ENCODE results near the gene PAM. TPM values are rescaled to one million over a fixed set of nuclear protein-coding genes. Genes with fewer than 3 reads are reported as not detected.
A peak's percentile ranks its signal among the peaks of the same experiment; 100 is the strongest.

PAM gene
- total RNA-seq, 4 donors from 2014 or later: 132 to 224 (median 184) TPM

- no peak for DNase-seq (ENCODE audit: low spot score in 2 of 2)
- 31 to 36% methylated on average over 2 of the region's 2 CpGs for WGBS, 2 donors
- Histone ChIP-seq H3K27ac (no peak overlapping the region), H3K36me3 (no peaks in the 10 kb centered on the region), H3K27me3 (no peaks in the 10 kb centered on the region), H3K4me1 (peaks cover 4 to 53% (median 12%) of the 10 kb centered on the region in 4 donors), H3K4me3 (no peak overlapping the region), H3K9me3 (no peaks in the 10 kb centered on the region)
- no peak for TF ChIP-seq POLR2A (IDR thresholded peaks at IDR 0.05)
- TF ChIP-seq CTCF (IDR thresholded peaks at IDR 0.05): no peak
- no peak for TF ChIP-seq EP300 (IDR thresholded peaks at IDR 0.05)
Measured at GRCh38 chr5:102760815-102761214, 5.7 kb downstream of the PAM start.

- DNase-seq (ENCODE audit: low spot score in 2 of 2): no peak
- Histone ChIP-seq H3K36me3 (no peaks in the 10 kb centered on the region), H3K27ac (peak overlapping the region in 2 of 4 donors; percentile 63 to 66), H3K4me3 (no peak overlapping the region), H3K4me1 (peaks cover 0 to 43% (median 9%) of the 10 kb centered on the region in 4 donors), H3K9me3 (no peaks in the 10 kb centered on the region), H3K27me3 (no peaks in the 10 kb centered on the region)
- TF ChIP-seq EP300 (IDR thresholded peaks at IDR 0.05): peak in 1 of 2 donors; percentile 5
- no peak for TF ChIP-seq POLR2A (IDR thresholded peaks at IDR 0.05)
- no peak for TF ChIP-seq CTCF (IDR thresholded peaks at IDR 0.05)
Measured at GRCh38 chr5:102762095-102762534, 7.0 kb downstream of the PAM start.

GRCh38 chr5:102762562-102763227, 7.6 kb downstream of the PAM start:
- no peaks in the 10 kb centered on the region for H3K27me3 ChIP-seq
- no peaks in the 10 kb centered on the region for H3K36me3 ChIP-seq
- peak overlapping the region in 2 of 4 donors; percentile 33 to 66 for H3K27ac ChIP-seq
- WGBS, 2 donors: 70 to 76% methylated on average over 4 of the region's 4 CpGs
- no peaks in the 10 kb centered on the region for H3K9me3 ChIP-seq
- H3K4me3 ChIP-seq: no peak overlapping the region
- TF ChIP-seq CTCF (IDR thresholded peaks at IDR 0.05) (no peak), EP300 (IDR thresholded peaks at IDR 0.05) (no peak), POLR2A (IDR thresholded peaks at IDR 0.05) (no peak)
- DNase-seq (ENCODE audit: low spot score in 2 of 2): no peak
- peaks cover 0 to 40% (median 9%) of the 10 kb centered on the region in 4 donors for H3K4me1 ChIP-seq

GRCh38 chr5:102763734-102764133, 8.6 kb downstream of the PAM start:
- DNase-seq (ENCODE audit: low spot score in 2 of 2): no peak
- H3K4me1 ChIP-seq: peaks cover 0 to 40% (median 9%) of the 10 kb centered on the region in 4 donors
- WGBS, 2 donors: 94 to 95% methylated on average over 5 of the region's 5 CpGs
- H3K27ac ChIP-seq: no peak overlapping the region
- TF ChIP-seq CTCF (IDR thresholded peaks at IDR 0.05) (no peak), POLR2A (IDR thresholded peaks at IDR 0.05) (no peak), EP300 (IDR thresholded peaks at IDR 0.05) (no peak)
- no peaks in the 10 kb centered on the region for H3K27me3 ChIP-seq
- no peak overlapping the region for H3K4me3 ChIP-seq
- H3K9me3 ChIP-seq: no peaks in the 10 kb centered on the region
- no peaks in the 10 kb centered on the region for H3K36me3 ChIP-seq

GRCh38 chr5:102764381-102765004, 9.4 kb downstream of the PAM start:
- Histone ChIP-seq H3K4me3 (no peak overlapping the region), H3K4me1 (peaks cover 0 to 34% (median 9%) of the 10 kb centered on the region in 4 donors), H3K27me3 (no peaks in the 10 kb centered on the region), H3K36me3 (no peaks in the 10 kb centered on the region), H3K9me3 (no peaks in the 10 kb centered on the region), H3K27ac (no peak overlapping the region)
- 91 to 92% methylated on average over 7 of the region's 7 CpGs for WGBS, 2 donors
- no peak for TF ChIP-seq EP300 (IDR thresholded peaks at IDR 0.05)
- TF ChIP-seq CTCF (IDR thresholded peaks at IDR 0.05): no peak
- no peak for TF ChIP-seq POLR2A (IDR thresholded peaks at IDR 0.05)
- DNase-seq (ENCODE audit: low spot score in 2 of 2): no peak
